ENCODE results near the gene CHST3.

- TF ChIP-seq CTCF (IDR thresholded peaks at IDR 0.05) (no peak), POLR2A (IDR thresholded peaks at IDR 0.05; ENCODE audit: low read depth) (no peak)
Measured at GRCh38 chr10:71978988-71979691, 14.9 kb downstream of the CHST3 start.
